HG03457 (cell line): ENCODE measurements around the gene SH3GL3.

Source experiments
- ATAC-seq: cut with Tn5 transposase; IDR thresholded peaks from one replicate; pipeline ENCODE4 v1.9.1; 2021; ENCODE audit warnings: moderate number of reproducible peaks; ENCODE audit not compliant: unreplicated experiment

SH3GL3 gene

GRCh38 chr15:83610901-83611685 is 164.0 kb downstream of the SH3GL3 start:
- no peak for ATAC-seq

- ATAC-seq: no peak
Observed at GRCh38 chr15:83612226-83612625, 165.1 kb downstream of the SH3GL3 start.

DNA sequence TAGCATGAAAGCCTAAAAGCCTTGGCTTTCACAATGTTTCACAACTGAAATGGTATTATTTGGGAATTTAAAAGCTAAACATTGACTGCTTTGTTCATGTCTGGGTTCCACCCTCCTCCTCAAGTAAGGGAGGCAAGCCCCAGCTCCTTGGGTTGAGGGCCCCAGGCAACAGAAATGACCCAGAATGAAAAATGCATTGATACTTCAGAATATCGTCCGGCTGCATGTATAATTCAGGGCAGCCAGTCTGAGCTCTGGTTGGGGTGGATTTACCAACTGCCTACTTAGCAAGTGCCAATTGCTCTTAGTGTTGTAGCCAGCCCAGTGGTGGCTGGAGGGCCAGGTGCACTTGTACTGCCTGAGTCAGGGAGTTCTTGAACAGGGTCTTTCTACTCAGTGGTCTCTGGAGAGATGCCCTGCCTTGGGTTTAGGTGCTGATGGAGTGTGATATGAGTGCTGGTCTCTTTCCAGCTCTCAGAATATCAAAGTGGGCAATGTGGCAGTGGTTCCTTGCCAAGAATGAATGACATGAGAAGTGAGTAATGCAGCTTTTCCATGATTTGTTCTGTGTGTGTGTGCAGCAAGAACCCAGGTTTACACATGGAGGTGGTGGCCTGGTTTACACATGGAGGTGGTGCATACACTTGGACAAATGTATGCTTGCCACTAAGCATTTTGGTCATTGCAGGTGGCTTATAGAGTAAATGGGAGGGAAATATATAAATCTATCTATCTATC is 165.9 kb downstream of the SH3GL3 start:
- no peak for ATAC-seq

DNA sequence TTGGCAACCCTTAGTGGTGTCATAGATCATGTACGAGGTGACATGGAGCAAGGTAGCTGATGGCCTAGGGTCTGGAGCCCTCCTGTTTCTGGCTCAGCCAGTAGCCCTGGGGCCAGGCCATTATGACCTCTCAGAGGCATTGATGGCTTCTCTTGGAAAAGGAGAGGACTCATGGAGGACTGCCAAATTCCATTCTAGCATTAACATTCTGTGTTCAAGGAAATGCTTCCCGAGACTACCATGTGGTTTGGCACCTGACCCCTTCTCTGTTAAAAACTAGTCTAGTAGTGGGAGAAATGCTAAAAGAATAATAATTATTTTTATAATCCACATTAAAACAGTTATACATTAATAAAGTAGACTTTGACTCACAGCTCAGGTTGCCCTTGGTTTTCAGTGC is 166.6 kb downstream of the SH3GL3 start:
- no peak for ATAC-seq

GRCh38 chr15:83616840-83617239 is 169.7 kb downstream of the SH3GL3 start:
- ATAC-seq: no peak

GRCh38 chr15:83626171-83626802 is 179.1 kb downstream of the SH3GL3 start:
- no peak for ATAC-seq

DNA sequence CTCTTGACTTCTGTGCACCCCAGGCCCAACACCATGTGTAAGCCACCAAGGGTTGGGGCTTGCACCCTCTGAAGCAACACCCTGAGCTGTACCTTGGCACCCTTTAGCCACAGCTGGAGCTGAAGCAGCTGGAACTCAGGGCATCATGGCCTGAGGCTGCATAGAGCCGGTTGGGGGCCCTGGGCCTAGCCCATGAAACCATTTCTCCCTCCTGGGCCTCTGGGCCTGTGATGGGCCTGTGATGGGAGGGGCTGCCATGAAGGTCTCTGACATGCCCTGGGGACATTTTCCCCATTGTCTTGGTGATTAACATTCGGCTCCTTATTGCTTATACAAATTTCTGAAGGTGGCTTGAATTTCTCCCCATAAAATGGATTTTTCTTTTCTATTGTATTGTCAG is 184.4 kb downstream of the SH3GL3 start:
- no peak for ATAC-seq

GRCh38 chr15:83643201-83643600 is 196.1 kb downstream of the SH3GL3 start:
- no peak for ATAC-seq

- ATAC-seq: no peak
Observed at GRCh38 chr15:83644439-83644838, 197.3 kb downstream of the SH3GL3 start.

DNA sequence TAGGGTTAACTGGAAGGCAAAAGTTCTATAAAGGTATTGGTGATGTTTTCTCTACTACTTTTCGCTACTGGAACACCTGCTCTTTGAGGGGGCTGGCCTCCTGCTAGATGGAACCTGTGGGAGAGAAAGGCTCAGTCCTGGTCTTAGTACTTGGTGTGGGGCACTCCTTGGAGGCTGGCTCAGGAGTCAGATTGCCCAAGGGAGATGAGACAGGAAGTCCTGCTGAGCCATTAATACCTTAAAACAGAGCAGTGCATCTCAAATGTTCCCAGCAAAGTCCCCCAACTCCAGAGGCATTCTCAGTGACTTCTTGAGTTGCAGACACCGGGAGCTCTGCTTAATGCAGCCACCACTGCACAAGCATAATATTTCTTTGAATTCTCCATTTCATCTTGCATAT is 203.7 kb downstream of the SH3GL3 start:
- ATAC-seq: no peak

DNA sequence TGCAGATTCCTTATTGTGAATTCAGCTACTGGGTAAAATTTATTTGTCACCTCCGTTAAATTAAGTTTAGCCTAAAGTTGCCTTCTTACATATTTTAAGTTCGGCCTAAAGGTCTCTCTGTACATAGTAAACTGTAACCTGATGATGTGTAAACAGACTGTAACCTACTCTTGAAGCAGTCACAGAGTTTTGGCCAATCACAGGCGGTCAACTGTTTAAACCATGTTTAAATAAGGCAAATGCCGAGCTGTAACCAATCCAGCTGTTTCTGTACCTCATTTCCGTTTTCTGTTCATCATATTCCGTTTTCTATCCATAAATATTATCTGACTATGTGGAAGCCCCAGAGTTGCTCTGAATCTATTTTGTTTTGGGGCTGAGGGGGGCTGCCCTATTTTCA is 204.4 kb downstream of the SH3GL3 start:
- no peak for ATAC-seq

GRCh38 chr15:83652626-83653204 is 205.6 kb downstream of the SH3GL3 start:
- no peak for ATAC-seq

DNA sequence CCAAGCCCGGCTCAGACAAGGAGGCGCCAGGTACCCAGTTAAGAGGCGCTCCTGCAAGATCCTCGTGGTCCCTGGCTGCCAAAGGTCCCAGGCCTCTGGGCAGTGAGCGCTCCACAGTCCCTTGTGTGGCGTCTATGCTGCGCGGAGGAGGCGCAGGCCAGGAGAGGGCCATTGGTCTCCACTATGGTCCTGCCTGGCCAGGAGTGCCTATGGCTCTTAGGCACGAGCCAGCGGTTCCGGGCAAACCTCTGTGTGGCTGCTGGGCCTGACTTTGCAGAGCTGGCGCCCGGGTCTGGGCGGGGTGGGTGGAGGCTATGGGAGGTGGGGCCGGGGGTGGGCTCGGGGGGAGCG is 206.1 kb downstream of the SH3GL3 start:
- no peak for ATAC-seq

- ATAC-seq: no peak
Observed at GRCh38 chr15:83653639-83654378, 206.7 kb downstream of the SH3GL3 start, which contains the start of gene ADAMTSL3. Gene ADAMTSL3, plus strand, starts transcription at chr15:83654123. Its CDS starts 1,639 bp downstream, at chr15:83655762.

DNA sequence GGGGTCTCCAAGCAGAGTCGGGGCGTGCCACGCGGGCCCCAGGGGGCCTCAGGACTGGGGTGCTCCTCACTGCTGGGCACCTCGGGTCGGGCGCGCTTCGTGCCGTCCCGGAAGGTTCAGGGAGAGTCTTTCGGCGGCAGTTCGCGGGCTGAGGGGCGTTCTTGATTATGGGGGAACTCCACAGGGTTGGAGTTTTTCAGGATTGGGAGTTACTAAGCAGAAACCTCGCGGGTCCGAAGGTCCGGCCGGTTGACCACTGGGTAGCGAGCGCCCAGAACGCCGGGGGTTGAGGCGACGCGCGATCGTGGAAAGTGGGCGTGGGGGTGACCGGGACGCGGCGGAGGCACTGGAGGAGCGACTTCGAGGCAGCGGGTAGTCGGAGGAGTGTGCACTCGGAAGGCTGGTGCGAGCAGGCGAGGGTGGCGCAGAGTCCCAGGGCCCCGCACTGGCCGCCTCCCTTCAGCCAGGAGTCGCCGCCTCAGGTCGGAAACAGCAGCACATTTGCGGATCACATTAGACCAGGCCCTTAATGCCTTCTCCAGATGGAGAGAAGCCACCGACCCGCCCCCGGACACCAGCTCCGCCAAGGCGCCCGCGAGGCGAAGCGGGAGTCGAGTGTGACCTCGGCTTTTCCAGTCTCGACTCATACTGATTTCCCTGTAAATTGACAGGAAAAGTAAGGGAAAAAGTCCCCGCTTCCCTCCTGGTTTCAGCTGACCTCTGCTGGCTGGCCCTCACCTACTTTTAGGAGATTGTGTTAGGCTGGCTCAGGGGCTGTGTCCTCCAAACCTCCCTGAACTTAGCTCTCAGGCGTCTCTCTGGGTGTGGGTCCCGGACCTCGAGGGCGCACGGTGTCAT is 207.5 kb downstream of the SH3GL3 start:
- ATAC-seq: no peak

DNA sequence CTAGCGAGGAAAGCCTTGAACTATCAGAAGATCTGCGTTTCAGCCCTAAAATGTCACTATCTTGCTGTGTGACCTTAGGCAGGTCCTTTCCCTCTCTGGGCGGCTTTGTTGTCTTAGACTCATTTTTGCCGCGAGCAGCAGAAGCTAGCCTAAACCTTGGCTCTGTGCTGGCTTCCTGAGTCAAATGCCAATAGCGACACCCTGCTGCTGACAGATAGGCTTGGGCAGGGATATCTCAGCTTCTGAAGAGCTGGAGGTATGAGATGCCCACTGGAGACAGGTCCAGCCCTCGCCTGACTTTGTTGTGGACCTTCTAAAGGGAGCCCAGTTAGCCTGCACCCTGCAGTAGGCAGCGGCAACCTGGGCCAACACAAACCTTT is 208.1 kb downstream of the SH3GL3 start:
- no peak for ATAC-seq

GRCh38 chr15:83656192-83656591 is 209.1 kb downstream of the SH3GL3 start:
- no peak for ATAC-seq

DNA sequence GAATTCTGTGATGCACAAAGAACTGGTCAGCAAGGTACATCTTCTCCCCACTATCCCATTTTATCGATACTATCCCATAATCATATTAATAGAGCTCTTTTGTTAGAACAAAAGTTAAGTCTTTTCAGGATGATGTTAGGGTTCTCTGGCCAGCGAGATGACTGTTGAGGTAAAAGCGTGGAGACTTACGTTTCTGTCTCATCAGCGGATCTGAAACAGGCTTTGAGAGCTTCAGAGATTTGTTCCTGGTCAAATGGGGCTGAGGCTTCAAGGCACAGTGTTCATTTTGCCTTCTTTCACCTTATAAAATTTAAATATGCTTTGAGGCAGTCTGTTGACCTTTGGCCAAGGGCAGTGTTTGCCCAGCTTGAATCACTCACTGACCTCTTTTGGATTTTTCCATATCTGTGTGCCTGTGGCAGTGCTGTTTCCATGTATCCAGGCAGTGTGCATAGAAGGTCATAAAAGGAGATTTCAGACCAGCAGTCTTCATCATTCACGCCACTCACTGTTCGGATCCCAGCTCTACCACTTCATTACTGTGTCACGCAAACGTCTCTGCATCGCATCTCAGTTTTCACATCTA is 209.9 kb downstream of the SH3GL3 start:
- ATAC-seq: no peak

- ATAC-seq: no peak
Observed at GRCh38 chr15:83657549-83657948, 210.4 kb downstream of the SH3GL3 start.
